ENCODE data around the gene ST3GAL2.
"Not testable (repeated sequence)": the region's sequence is repeated elsewhere in the genome, so short reads cannot be mapped to it uniquely, and the experiment has no call there.

Gene ST3GAL2

DNA sequence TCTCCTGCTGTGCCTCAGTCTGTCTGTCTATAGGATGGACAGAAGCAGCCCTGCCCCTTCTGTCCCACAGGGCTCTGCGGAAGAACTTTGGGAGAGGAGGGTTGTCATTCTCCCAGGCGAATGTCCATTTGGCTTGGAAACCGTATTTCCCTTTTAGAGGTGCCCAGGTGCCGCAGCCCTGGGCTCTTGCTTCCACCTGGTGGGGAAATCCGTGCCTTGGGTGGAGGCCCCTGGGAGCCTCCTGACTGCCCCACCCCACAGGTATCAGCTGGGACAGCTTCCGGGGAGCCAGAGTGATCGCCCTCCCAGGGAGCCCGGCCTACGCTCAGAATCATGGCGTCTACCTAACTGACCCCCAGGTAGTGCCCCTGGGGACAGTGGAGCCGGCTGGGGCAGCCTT, 28.2 kb upstream of the ST3GAL2 start:
- DNase-seq: no peak

DNA sequence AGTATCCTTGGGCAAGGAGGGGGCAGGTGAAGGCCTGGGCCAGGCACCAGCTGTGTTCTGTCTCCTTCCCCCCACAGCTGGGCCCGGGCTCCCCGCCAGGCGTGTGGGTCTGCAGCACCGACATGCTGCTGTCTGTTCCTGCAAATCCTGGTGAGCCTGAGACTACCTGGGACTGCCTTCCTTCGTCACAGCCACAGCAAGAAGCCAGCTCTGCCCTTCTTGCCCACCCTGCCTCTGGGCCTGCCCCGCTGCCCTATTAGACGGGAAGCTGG, 27.8 kb upstream of the ST3GAL2 start:
- no peak for DNase-seq

DNA sequence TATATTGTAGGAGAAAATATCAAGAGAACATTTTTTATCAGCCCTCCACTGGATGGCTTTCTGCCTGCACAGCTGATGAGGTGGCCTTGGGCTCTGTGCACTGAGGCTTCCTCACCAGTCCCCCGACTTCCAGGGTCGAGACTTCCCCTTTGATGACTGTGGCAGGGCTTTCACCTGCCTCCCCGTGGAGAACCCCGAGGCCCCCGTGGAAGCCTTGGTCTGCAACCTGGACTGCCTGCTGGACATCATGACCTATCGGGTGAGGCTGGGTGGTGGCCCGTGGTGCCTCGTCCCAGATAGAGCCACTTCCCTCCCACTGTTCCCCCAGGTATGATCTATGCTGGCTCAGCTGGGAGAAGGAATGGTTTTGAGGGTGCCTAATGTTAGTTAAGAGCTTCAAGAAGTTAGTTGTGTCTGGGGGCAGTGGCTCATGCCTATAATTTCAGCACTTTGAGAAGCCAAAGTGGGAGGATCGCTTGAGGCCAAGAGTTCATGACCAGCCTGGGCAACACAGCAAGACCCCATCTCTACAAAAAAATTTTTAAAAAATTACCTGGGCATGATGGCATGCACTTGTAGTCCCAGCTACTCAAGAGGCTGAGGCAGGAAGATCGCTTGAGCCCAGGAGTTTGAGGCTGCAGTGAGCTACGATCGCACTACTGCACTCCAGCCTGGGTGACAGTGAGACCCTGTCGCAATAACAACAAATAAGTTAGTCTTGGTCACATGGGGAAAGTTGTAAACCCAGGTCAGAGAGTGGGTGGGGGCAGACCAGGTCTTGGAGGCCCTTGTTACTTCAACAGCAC, 27.3 kb upstream of the ST3GAL2 start:
- DNase-seq: no peak

DNA sequence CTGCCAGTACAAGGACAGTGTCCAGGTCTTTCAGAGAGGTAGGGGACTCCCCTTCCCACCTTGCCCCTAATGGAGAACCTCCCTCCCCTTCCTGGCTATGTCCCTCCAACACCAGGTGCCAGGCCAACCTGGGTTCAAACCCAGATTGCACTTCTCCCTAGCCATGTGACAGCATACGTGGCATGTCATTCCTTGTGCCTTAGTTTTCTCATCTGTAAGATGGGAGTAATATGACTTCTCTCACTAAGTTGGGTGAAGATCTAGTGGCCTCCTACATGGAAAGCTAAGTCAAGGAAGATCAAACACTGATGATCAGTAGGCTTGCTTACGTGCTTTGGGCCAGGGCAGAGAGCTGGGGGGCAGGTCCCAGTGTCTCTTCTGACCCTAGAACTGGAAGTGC, 24.3 kb upstream of the ST3GAL2 start:
- DNase-seq: no peak

DNA sequence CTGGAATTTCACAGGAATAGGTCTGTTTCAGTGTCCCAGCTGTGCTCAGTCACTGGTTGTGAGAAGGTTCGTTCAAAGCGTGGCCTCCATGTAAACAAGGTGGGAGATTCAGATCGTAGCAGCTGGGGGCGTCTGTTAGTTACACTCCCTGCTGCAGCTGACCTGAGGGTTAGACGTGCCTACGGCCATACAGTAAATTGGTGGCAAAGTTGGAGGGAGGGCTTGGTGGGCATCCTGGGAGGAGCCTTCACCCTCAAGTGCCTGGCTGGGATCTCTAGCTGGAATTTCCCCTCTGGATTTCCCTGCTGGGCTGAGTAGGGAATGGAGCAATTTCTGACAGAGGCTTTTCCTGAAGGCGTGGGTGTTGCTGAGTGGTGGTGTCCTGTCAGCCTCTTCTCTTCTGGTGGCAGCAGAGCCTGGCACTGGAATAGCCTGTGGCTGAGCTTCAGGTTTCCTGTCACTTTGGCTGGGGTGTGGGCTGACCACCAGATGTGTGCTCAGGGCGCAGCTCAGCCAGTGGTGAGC, 21.9 kb upstream of the ST3GAL2 start:
- DNase-seq: no peak

DNA sequence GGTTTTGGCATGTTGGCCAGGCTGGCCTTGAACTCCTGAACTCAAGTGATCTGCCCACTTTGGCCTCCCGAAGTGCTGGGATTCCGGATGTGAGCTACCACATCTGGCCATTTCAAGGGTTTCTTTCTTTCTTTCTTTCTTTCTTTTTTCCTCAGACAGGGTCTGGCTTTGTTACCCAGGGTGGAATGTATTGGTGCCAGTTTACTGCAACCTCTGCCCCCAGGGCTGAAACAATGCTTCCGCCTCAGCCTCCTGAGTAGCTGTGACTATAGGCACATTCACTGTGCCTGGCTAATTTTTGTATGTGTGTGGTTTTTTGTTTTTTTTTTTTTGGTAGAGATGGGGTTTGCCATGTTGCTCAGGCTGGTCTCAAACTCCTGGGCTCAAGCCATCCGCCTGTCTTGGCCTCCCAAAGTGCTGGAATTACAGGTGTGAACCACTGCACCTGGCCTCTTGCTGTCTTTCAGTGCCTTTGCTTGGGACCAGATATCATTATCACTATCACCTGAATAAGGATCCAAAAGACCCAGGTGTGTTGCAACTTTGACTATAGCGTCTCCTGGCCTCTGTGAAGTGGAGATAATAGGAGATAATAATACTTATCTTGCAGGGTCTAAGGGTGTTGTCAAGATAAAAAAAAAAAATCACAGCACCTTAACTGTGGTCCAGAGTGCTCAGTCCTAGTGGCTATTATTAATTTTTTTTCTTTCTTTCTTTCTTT, 18.7 kb upstream of the ST3GAL2 start:
- no peak for DNase-seq

DNA sequence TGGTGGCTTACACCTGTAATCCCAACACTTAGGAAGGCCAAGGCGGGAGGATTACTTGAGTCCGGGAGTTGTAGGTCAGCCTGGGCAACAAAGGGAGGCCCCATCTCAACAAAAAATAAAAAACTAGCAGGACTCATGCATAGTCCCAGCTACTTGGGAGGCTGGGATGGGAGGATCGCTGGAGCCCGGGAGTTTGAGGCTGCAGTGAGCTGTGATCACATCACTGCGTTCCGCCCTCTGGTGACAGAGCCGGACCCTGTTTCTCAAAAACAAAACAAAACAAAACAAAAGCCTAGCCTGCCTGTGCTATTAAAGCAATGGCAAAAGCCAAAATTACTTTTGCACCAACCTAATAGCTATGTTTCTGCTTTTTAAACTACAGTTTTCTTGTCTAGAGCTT, 17.0 kb upstream of the ST3GAL2 start:
- DNase-seq: no peak

DNA sequence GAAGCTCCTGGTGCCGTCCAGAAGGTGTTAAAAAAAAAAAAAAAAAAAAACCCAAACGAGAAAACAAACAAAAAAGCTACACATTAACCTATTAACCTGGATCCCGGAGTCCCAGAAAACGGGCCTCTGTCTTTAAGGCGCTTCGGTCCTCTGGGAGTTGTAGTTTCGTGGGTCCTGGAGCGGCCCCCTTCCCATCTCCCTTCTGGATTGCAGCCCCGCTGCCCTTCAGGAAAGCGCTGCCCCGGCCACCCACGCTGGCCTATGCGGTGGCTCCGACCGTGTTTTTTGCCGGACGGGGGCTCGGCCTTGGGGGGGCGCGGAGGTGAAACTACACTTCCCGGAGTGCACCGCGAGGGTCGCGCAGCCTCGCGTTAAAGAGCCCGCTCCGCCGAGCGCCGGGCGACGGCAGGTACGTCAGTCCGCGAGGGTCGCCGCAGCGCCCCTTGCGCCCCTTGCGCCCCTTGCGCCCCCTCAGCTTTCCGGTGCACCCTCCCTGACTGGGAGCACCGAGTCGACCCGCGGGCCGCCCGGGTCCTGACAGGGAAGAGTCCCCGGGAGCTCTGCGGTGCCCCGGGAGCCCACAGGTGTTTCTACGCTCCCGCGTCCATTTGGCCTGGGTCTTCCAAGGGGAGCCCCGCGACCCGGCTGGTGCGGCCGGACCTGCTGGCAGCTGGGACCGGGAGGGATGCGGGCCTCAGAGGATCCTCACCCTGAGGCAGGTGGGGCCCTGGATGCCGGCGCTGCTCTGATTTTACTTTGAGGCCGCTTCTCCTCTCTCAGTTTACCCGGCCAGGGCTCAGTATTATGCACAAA, 15.5 kb upstream of the ST3GAL2 start, which contains the start of gene FCSK:
TSS of gene FCSK (plus strand) at position 374 of the 813 bp plus-strand sequence. CDS start 8,596 bp downstream, outside the sequence.
- DNase-seq: no peak

DNA sequence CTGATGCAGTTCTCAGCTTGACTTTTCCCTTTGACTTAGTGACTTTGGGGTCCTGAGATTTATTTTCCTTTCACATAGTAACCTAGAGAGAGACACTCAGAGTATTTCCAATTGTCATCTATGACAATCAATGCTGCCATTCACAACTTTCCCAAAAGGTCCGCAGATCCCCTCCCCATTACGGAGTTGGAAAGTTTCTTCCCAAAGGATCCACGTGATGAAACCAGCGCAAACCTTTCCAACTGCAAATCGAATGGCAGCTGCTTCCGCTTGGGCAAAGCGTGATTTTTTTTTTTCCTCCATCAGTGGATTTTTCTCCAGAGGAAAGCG, 15.0 kb upstream of the ST3GAL2 start:
- peak; percentile 43 for DNase-seq

DNA sequence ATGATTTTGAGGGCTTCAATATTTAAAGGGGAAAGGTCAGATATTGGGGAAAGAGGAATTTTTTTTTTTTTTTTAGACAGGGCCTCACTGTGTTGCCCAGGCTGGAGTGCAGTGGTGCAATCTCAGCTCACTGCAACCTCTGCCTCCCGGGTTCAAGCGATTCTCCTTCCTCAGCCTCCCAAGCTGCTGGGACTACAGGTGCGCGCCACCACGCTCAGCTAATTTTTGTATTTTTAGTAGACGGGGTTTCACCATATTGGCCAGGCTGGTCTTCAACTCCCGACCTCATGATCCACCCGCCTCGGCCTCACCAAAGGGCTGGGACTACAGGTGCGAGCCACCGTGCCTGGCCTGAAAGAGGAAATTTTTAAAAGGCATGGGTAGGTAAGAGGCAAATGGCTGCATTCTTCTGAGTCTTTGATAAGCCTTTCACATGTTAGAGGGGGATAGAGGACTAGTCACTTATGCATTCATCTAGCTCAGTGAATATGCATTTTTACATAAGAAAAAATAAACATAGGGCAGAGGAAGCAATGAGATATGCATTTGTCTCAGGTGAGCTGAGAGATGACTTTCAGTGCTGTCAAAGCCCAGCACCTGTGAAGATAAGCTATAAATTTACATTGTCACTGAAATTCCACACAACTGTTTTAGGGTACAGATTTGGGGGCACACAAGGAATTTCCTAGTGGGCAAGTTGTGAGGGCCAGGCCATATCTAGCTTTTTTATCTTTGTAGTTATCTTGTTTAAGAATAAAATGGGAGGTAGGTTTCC, 14.4 kb upstream of the ST3GAL2 start:
- no peak for DNase-seq

DNA sequence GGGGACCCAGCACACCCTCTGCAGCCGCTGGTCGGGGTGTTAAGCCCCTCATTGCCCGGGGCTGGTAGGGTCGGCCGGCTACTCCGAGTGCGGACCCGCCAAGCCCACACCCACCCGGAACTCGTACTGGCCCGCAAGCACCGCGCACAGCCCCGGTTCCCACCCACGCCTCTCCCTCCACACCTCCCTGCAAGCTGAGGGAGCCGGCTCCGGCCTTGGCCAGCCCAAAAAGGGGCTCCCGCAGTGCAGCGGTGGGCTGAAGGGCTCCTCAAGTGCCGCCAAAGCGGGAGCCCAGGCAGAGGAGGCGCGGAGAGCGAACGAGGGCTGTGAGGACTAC, 12.1 kb upstream of the ST3GAL2 start:
- DNase-seq: not testable (repeated sequence)

DNA sequence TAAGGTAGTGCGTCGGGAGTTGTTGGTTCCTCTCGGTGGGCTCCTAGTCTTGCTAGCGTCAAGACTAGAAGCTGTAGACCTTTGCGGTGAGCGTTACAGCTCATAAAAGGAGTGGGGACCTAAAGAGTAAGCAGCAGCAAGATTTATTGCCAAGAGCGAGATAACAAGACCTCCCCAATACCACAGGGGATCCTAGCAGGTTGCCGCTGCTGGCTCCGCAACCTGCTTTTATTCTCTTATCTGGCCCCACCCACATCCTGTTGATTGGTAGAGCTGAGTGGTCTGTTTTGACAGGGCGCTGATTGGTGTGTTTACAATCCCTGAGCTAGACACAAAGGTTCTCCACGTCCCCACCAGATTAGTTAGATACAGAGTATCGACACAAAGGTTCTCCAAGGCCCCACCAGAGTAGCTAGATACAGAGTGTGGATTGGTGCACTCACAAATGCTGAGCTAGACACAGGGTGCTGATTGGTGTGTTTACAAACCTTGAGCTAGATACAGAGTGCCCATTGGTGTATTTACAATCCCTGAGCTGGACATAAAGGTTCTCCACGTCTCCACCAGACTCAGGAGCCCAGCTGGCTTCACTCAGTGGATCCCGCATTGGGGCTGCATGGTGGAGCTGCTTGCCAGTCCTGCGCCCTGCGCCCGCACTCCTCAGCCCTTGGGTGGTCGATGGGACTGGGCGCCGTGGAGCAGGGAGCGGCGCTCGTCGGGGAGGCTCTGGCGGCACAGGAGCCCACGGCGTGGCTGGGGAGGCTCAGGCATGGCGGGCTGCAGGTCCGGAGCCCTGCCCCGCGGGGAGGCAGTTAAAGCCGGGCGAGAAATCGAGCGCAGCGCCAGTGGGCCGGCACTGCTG, 11.5 kb upstream of the ST3GAL2 start:
- DNase-seq: not testable (repeated sequence)

DNA sequence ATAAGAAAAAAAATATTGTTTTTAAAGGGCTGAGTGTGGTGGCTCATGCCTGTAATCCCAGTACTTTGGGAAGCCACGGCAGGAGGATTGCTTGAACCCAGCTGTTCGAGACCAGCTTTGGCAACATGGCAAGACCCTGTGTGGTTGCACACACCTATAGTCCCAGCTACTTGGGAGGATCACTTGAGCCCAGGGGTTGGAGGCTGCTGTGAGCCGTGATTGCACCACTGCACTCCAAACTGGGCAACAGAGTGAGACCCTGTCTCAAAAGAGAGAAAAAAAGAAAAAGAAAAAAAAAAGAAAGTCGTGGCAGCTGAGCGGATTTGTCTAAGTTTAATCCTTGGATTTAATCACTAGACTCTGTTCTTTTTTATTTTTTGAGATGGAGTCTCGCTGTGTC, 9.2 kb upstream of the ST3GAL2 start:
- DNase-seq: no peak

DNA sequence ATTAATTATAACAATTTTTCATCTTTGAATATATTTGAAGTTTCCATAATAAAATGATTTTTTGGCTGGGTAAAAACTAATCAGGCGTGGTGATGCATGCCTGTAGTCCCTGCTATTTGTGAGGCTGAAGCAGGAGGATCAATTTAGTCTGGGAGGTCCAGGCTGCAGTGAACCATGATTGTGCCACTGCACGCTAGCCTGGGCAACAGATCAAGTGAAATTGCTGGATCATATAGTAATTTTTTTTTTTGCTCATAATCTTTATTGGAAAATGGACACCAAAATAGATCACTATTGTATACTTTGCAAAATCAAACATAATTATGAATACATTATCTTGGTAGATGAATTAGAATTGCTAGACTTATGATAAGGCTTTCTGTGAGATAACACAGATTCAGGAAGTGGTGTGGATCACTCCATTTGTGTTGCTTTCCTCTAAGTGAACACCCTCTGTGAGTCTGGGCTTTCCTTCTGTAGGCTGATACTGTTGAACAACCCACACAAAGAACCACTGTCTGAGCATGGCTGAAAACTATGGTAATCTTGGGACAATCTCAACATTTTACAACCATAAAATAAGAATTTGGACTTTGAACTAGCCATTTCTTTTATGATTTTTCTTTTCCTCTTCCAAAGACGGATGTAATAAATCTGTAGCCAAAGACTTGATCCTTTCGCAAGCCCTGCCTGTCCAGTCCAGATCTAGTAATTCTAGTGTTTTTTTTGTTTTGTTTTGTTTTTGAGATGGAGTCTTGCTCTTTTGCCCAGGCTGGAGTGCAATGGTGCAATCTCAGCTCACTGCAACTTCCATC, 5.6 kb upstream of the ST3GAL2 start:
- no peak for DNase-seq

DNA sequence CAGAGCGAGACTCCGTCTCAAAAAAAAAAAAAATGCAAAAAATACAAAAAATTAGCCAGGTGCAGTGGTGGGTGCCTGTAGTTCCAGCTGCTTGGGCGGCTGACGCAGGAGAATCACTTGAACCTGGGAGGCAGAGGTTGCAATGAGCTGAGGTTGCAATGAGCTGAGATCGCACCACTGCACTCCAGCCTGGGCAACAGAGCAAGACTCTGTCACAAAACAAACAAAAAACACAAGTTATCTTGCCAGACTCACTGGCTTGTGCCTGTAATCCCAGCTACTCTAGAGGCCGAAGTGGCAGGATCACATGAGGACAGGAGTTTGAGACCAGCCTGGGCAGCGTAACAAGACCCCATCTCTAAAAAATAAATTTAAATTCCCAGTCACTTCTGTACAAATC, 3.4 kb upstream of the ST3GAL2 start:
- DNase-seq: no peak

DNA sequence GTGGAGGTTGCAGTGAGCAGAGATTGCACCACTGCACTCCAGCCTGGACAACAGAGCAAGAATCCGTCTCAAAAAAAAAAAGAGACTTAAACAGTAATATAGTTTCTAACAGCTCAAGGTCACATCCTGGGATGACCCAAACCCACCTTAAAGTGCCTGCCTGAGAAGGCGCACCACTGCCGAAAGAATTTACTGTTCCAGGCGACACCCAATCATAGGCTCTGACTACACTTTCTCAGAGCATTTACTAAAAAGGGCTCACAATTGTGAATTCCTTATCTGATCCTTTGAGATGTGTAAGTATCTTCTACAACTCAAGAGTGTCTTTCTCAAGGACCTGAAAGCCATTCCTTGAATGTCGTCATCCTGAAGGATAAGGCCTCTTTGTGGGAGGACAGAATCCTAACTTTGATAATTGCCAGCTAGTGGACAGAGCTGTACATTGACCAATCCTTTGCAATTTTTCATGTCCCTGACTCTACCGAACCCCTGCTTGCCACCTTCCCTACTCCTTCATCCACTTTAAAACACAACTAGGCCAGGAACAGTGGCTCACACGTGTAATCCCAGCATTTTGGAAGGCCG, 2.6 kb upstream of the ST3GAL2 start:
- no peak for DNase-seq

DNA sequence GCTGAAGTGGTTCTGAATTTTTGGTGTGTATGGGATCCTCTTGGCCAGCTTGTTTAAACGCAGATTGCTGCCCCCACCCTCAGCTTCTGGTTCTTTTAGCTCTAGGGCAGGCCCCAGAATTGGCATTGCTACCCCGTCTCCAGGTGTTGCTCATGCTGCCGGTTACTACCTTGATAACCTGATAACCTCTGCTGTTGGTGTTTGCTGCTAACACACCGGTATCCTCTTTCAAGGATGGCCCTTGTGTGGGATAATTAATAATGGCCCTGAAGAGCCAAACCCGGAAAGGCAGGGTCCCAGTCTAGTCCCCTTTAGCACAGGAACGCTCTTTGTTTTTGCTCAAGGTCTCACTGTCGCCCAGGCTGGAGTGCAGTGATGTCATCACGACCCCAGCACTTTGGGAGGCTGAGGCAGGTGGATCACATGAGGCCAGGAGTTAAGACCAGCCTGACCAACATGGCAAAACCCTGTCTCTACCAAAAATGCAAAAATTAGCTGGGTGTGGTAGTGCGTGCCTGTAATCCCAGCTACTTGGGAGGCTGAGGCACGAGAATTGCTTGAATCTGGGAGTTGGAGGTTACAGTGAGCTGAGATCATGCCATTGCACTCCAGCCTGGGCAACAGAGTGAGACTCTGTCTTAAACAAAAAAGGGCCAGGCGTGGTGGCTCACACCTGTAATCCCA, 1.3 kb upstream of the ST3GAL2 start:
- DNase-seq: no peak

DNA sequence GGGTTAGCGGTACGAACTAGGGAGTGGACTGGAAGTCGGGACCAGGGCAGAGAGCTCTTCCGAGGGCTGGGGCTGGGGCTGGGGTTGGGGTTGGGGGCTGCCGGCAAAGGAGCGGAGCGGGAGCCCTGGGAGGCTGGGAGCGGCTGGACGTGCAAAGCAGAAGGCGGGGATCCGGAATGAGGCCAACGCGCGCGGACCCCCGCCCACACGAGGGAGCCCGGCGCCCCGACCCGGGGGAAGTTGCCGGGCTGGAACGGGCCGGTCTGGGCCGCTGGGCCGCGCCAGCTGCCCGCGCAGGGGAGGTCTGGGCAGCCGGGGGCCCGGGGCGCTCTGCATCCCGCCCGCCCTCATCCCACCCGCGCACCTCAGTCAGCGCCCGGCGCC, 323 bp downstream of the ST3GAL2 start:
- no peak for DNase-seq

DNA sequence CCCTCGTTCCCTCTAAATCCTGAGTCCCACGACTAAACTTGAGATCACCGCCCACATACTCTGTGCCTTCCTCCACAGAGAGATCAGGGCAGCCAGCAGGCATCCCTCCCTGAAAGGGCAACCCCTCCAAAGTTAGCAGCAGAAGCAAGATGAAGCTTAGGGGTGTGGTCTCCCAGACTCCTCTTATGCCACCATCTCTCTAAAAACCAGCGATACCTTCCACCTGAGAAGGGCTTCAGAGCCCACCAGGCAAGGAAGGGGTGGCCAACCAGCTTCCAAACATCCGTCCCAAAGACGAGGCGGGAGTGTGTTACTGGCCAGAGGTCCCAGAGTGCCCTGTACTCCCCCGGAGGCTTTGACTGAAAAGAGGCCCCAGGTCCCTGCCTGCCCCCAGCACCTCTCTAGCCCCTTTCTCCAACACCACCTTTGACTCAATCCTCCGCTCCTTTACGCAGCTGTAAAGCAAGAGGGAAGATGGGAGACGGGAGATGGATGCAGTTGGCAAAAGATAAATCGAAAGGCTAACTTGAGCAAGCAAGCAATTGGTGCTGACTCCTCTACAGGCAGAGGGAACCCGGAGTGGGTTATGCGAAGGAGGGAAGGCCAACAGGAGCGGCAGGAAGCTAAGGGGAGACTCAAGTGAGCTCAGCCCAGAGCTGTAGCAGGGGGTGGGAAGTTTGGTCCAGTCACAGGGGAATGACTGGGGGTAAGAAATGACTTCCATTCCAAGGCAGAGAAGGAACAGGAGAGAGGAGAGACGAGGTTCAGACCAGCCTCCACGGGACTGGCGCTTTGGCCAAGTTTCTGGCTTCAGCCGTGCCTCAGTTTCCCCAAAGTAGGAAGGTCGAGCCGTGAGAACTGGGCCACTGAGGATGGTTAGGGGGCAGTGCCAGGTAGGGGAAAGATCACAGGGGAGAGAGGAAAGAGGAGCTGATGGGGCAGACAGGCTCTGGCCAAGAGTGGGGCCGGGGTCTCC, 1.0 kb downstream of the ST3GAL2 start:
- peak; percentile 83 for DNase-seq

All from DMS 273 treated with DMSO at 0.1 percent for 48 hours (cell line).